HG02678 (cell line): Measurements from ENCODE around the gene ATF6.

Experiments used
- ATAC-seq: cut with Tn5 transposase; IDR thresholded peaks from one replicate; pipeline ENCODE4 v1.9.1; 2021; ENCODE audit warnings: mild to moderate bottlenecking, moderate library complexity; ENCODE audit not compliant: unreplicated experiment

Gene ATF6

GRCh38 chr1:161956097-161956496, 190.0 kb downstream of the ATF6 start:
- ATAC-seq, result no peak

GRCh38 chr1:161956930-161957329, 190.8 kb downstream of the ATF6 start:
- no peak for ATAC-seq

- ATAC-seq, result no peak
These were observed 192.3 kb downstream of the ATF6 start for GRCh38 chr1:161958425-161958824.

- ATAC-seq, result peak; percentile 89
These were observed 196.2 kb downstream of the ATF6 start for GRCh38 chr1:161962091-161962887.

GRCh38 chr1:161966067-161966466, 199.9 kb downstream of the ATF6 start:
- no peak for ATAC-seq

GRCh38 chr1:161970036-161970435, 203.9 kb downstream of the ATF6 start:
- ATAC-seq, result no peak

GRCh38 chr1:161970633-161971032, 204.5 kb downstream of the ATF6 start:
- no peak for ATAC-seq

- no peak for ATAC-seq
These were observed 206.7 kb downstream of the ATF6 start for GRCh38 chr1:161972828-161973227.

- ATAC-seq, result no peak
These were observed 208.1 kb downstream of the ATF6 start for GRCh38 chr1:161973924-161974845.

- ATAC-seq, result no peak
These were observed 212.1 kb downstream of the ATF6 start for GRCh38 chr1:161978011-161978790.

- ATAC-seq, result no peak
These were observed 215.0 kb downstream of the ATF6 start for GRCh38 chr1:161981126-161981525.

GRCh38 chr1:161981735-161982506, 215.8 kb downstream of the ATF6 start:
- ATAC-seq, result no peak

GRCh38 chr1:161982507-161982895, 216.4 kb downstream of the ATF6 start:
- no peak for ATAC-seq

- ATAC-seq, result no peak
These were observed 216.8 kb downstream of the ATF6 start for GRCh38 chr1:161982917-161983316.

GRCh38 chr1:161983725-161984124, 217.6 kb downstream of the ATF6 start:
- no peak for ATAC-seq

- ATAC-seq, result no peak
These were observed 219.2 kb downstream of the ATF6 start for GRCh38 chr1:161985301-161985822.

- ATAC-seq, result no peak
These were observed 220.2 kb downstream of the ATF6 start for GRCh38 chr1:161986328-161986727.

GRCh38 chr1:161987303-161987702, 221.2 kb downstream of the ATF6 start:
- ATAC-seq, result no peak

- ATAC-seq, result no peak
These were observed 221.8 kb downstream of the ATF6 start for GRCh38 chr1:161987872-161988271.

- ATAC-seq, result no peak
These were observed 222.3 kb downstream of the ATF6 start for GRCh38 chr1:161988413-161988812.
